ENCODE measurements around the gene FARP2. TPM values are rescaled to one million over a fixed set of nuclear protein-coding genes. Genes with fewer than 3 reads are reported as not detected.

FARP2 gene
- total RNA-seq, 1 donor from 2014 or later, result 31.8 TPM

DNA sequence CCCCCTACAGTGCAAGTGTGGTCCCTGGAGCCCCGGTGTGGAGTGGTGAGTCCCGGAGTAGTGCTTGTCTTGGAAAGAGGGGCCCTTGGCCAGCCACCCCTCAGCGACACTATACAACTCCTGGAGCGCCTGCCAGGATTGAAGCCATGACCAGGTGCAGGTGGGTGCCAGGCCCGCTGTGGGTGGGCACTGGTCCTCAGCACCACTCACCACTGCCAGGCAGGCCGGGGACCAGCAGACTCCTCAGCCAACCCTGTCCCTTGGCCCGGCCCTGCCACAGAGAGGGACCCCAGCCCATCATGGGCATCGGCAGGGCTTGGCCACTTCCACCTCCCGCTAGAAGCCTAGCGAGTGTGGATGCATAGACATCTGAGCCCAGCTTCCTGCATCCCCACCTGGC lies 110.1 kb downstream of the FARP2 start:
- no peaks in the 10 kb centered on the region for H3K36me3 ChIP-seq (ENCODE audit: control insufficient read depth, insufficient read depth, low read length)
- TF ChIP-seq, protein P1, sequence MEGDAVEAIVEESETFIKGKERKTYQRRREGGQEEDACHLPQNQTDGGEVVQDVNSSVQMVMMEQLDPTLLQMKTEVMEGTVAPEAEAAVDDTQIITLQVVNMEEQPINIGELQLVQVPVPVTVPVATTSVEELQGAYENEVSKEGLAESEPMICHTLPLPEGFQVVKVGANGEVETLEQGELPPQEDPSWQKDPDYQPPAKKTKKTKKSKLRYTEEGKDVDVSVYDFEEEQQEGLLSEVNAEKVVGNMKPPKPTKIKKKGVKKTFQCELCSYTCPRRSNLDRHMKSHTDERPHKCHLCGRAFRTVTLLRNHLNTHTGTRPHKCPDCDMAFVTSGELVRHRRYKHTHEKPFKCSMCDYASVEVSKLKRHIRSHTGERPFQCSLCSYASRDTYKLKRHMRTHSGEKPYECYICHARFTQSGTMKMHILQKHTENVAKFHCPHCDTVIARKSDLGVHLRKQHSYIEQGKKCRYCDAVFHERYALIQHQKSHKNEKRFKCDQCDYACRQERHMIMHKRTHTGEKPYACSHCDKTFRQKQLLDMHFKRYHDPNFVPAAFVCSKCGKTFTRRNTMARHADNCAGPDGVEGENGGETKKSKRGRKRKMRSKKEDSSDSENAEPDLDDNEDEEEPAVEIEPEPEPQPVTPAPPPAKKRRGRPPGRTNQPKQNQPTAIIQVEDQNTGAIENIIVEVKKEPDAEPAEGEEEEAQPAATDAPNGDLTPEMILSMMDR (IDR thresholded peaks at IDR 0.05; ENCODE audit: insufficient read depth, low read length, poor library complexity, severe bottlenecking), result no peak
- no peak for DNase-seq (ENCODE audit: low read depth)
- no peak overlapping the region for H3K4me3 ChIP-seq (ENCODE audit: low read depth, low read length)
- no peaks in the 10 kb centered on the region for H3K27me3 ChIP-seq (ENCODE audit: control insufficient read depth, insufficient read depth, low read length)

GRCh38 chr2:241467777-241468475 lies 111.8 kb downstream of the FARP2 start:
- TF ChIP-seq, protein P1 (IDR thresholded peaks at IDR 0.05; ENCODE audit: insufficient read depth, low read length, poor library complexity, severe bottlenecking), result no peak
- Histone ChIP-seq H3K4me3 (ENCODE audit: low read depth, low read length) (no peak overlapping the region), H3K27me3 (ENCODE audit: control insufficient read depth, insufficient read depth, low read length) (no peaks in the 10 kb centered on the region), H3K36me3 (ENCODE audit: control insufficient read depth, insufficient read depth, low read length) (no peaks in the 10 kb centered on the region)
- DNase-seq (ENCODE audit: low read depth), result no peak

DNA sequence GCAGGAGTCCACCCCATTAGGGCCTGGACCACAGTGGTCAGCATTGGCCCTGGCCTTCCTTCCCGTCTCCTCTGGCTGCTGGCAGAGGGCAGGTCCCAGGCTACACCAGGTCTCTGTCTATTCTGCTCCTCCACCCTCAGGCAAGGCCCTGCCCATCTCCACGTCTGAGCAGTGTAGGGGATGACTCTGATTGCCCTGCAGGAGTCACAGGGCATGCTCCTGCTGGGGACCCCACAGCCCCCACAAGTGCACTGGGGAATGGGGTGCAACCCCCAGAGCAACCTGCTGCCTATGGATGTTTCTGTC lies 112.3 kb downstream of the FARP2 start:
- no peak for DNase-seq (ENCODE audit: low read depth)
- TF ChIP-seq, protein P1 (IDR thresholded peaks at IDR 0.05; ENCODE audit: insufficient read depth, low read length, poor library complexity, severe bottlenecking), result no peak
- H3K36me3 ChIP-seq (ENCODE audit: control insufficient read depth, insufficient read depth, low read length), result no peaks in the 10 kb centered on the region
- H3K4me3 ChIP-seq (ENCODE audit: low read depth, low read length), result no peak overlapping the region
- H3K27me3 ChIP-seq (ENCODE audit: control insufficient read depth, insufficient read depth, low read length), result no peaks in the 10 kb centered on the region

GRCh38 chr2:241469746-241470145 lies 113.7 kb downstream of the FARP2 start:
- DNase-seq (ENCODE audit: low read depth), result no peak
- TF ChIP-seq, protein P1 (IDR thresholded peaks at IDR 0.05; ENCODE audit: insufficient read depth, low read length, poor library complexity, severe bottlenecking), result no peak
- Histone ChIP-seq H3K27me3 (ENCODE audit: control insufficient read depth, insufficient read depth, low read length) (no peaks in the 10 kb centered on the region), H3K4me3 (ENCODE audit: low read depth, low read length) (no peak overlapping the region), H3K36me3 (ENCODE audit: control insufficient read depth, insufficient read depth, low read length) (no peaks in the 10 kb centered on the region)

DNA sequence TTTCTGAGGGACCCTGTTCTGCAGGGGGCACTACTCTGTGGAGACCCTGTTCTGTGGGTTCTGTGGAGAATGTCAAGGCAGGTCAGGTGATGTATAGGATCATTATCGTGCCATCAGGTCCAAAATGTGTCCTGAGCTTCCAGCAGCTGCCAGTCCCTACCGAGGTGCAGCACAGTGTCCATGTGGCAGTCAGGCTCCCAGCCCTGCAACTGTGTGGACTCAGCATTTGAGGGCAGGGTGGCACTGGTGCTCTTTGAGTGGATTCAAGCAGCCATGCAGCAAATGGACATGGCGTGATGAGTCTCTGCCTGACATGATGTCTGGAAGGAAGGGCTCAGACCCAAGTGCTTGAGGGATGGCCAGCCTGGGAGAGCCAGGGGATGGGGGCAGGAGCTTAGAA lies 117.3 kb downstream of the FARP2 start:
- DNase-seq (ENCODE audit: low read depth), result no peak
- Histone ChIP-seq H3K27me3 (ENCODE audit: control insufficient read depth, insufficient read depth, low read length) (no peaks in the 10 kb centered on the region), H3K36me3 (ENCODE audit: control insufficient read depth, insufficient read depth, low read length) (no peaks in the 10 kb centered on the region), H3K4me3 (ENCODE audit: low read depth, low read length) (no peak overlapping the region)
- TF ChIP-seq, protein P1 (IDR thresholded peaks at IDR 0.05; ENCODE audit: insufficient read depth, low read length, poor library complexity, severe bottlenecking), result no peak

GRCh38 chr2:241475267-241475666 lies 119.2 kb downstream of the FARP2 start:
- TF ChIP-seq, protein P1 (IDR thresholded peaks at IDR 0.05; ENCODE audit: insufficient read depth, low read length, poor library complexity, severe bottlenecking), result no peak
- no peak for DNase-seq (ENCODE audit: low read depth)
- Histone ChIP-seq H3K36me3 (ENCODE audit: control insufficient read depth, insufficient read depth, low read length) (no peaks in the 10 kb centered on the region), H3K4me3 (ENCODE audit: low read depth, low read length) (no peak overlapping the region), H3K27me3 (ENCODE audit: control insufficient read depth, insufficient read depth, low read length) (no peaks in the 10 kb centered on the region)

Data from kidney epithelial cell (primary cell).